Vagina (tissue), 2 donors: ENCODE measurements around the gene MED15. TPM values are rescaled to one million over a fixed set of nuclear protein-coding genes. Genes with fewer than 3 reads are reported as not detected.

Source experiments
- DNase-seq, 2 donors: peaks; one replicate each; pipeline ENCODE4 v3.0.0-alpha.2; 2017; ENCODE audit errors: extremely low spot score in 2 of 2
- H3K27ac ChIP-seq: fragments of 200-600 bp; sonication (generic); one replicate; pipeline ENCODE4 v1.5.1; 2019
- H3K27me3 ChIP-seq: fragments of 200-600 bp; sonication (generic); one replicate; pipeline ENCODE4 v1.5.1; 2019
- H3K36me3 ChIP-seq, 2 donors: fragments of 200-600 bp; sonication (generic); one replicate each; pipeline ENCODE4 v1.5.1; 2017 to 2019
- H3K4me1 ChIP-seq: fragments of 200-600 bp; sonication (generic); one replicate; pipeline ENCODE4 v1.5.1; 2019
- H3K4me3 ChIP-seq, 2 donors: fragments of 200-600 bp; sonication (generic); 1 replicate in 1 of 2; 2 replicates in 1 of 2; pipeline ENCODE4 v1.5.1; 2016 to 2019
- H3K9me3 ChIP-seq: fragments of 200-600 bp; sonication (generic); one replicate; pipeline ENCODE4 v1.5.1; 2019
- POLR2A ChIP-seq, 2 donors: fragments of 450-650 bp; IDR thresholded peaks; one replicate each; pipeline ENCODE4 v1.6.1; 2017; ENCODE audit warnings: antibody characterized with exemption in 2 of 2, mild to moderate bottlenecking in 2 of 2, moderate library complexity in 2 of 2
- POLR2AphosphoS5 ChIP-seq, 2 donors: sonication (generic); formaldehyde crosslinking; IDR thresholded peaks; one replicate each; pipeline ENCODE4 v1.9.0; 2017; ENCODE audit warnings: antibody characterized with exemption in 2 of 2, mild to moderate bottlenecking in 2 of 2, low read depth in 1 of 2; ENCODE audit not compliant: insufficient read depth in 1 of 2
- intact Hi-C: fragments of 100-400 bp; cut with DNase I; formaldehyde crosslinking; loops from one replicate; pipeline ENCODE4 v1.15.1; 2023
- total RNA-seq: library from RNA; depleted of rRNA; stranded (reverse); fragments of >200 nt; gene quantifications from one replicate; pipeline ENCODE4 v1.2.3, GENCODE V29; 2016
- TF ChIP-seq, protein P1 (sequence below), 3 experiments: fragments of 450-650 bp in 2 of 3; fragments of 200-600 bp in 1 of 3; sonication (generic) in 1 of 3; IDR thresholded peaks; one replicate each; pipeline ENCODE4 v1.5.1; 2017 to 2019; ENCODE audit warnings: antibody characterized with exemption in 3 of 3, mild to moderate bottlenecking in 2 of 3, moderate library complexity in 2 of 3

The MED15 gene
- total RNA-seq, 1 donor from 2014 or later = 72.2 TPM

GRCh38 chr22:20550851-20551744 is 43.7 kb downstream of the MED15 start:
- Histone ChIP-seq H3K4me1 (peaks cover 70% of the 10 kb centered on the region), H3K27ac (peak overlapping the region; percentile 92), H3K27me3 (no peaks in the 10 kb centered on the region), H3K4me3 (peak overlapping the region in 1 of 2 donors; percentile 9), H3K9me3 (no peaks in the 10 kb centered on the region), H3K36me3 (peaks cover 0 to 14% of the 10 kb centered on the region in 2 donors)
- no peak for DNase-seq
- TF ChIP-seq POLR2AphosphoS5 (IDR thresholded peaks at IDR 0.05; ENCODE audit: insufficient read depth in 1 of 2, low read depth in 1 of 2) = peak in 1 of 2 donors; percentile 50
- no peak for TF ChIP-seq POLR2A (IDR thresholded peaks at IDR 0.05)
- intact Hi-C loops = loop anchor here (5.0 kb wide), 1 partner anchor 44 kb away; the partner anchor contains the start of gene MED15

GRCh38 chr22:20551805-20552442 is 44.5 kb downstream of the MED15 start:
- H3K27me3 ChIP-seq = no peaks in the 10 kb centered on the region
- H3K27ac ChIP-seq = peak overlapping the region; percentile 92
- no peak for DNase-seq
- peaks cover 0 to 19% of the 10 kb centered on the region in 2 donors for H3K36me3 ChIP-seq
- H3K9me3 ChIP-seq = no peaks in the 10 kb centered on the region
- peak overlapping the region in 1 of 2 donors; percentile 21 for H3K4me3 ChIP-seq
- no peak for TF ChIP-seq POLR2A (IDR thresholded peaks at IDR 0.05)
- TF ChIP-seq, protein P1, sequence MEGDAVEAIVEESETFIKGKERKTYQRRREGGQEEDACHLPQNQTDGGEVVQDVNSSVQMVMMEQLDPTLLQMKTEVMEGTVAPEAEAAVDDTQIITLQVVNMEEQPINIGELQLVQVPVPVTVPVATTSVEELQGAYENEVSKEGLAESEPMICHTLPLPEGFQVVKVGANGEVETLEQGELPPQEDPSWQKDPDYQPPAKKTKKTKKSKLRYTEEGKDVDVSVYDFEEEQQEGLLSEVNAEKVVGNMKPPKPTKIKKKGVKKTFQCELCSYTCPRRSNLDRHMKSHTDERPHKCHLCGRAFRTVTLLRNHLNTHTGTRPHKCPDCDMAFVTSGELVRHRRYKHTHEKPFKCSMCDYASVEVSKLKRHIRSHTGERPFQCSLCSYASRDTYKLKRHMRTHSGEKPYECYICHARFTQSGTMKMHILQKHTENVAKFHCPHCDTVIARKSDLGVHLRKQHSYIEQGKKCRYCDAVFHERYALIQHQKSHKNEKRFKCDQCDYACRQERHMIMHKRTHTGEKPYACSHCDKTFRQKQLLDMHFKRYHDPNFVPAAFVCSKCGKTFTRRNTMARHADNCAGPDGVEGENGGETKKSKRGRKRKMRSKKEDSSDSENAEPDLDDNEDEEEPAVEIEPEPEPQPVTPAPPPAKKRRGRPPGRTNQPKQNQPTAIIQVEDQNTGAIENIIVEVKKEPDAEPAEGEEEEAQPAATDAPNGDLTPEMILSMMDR (IDR thresholded peaks at IDR 0.05) = no peak
- no peak for TF ChIP-seq POLR2AphosphoS5 (IDR thresholded peaks at IDR 0.05; ENCODE audit: insufficient read depth in 1 of 2, low read depth in 1 of 2)
- H3K4me1 ChIP-seq = peaks cover 75% of the 10 kb centered on the region
- intact Hi-C loops = loop anchor here (5.0 kb wide), 1 partner anchor 45 kb away; the partner anchor contains the start of gene MED15

GRCh38 chr22:20552443-20553401 is 45.3 kb downstream of the MED15 start:
- Histone ChIP-seq H3K36me3 (peaks cover 0 to 24% of the 10 kb centered on the region in 2 donors), H3K27me3 (no peaks in the 10 kb centered on the region), H3K27ac (peak overlapping the region; percentile 92), H3K4me3 (peak overlapping the region in 1 of 2 donors; percentile 21), H3K9me3 (no peaks in the 10 kb centered on the region), H3K4me1 (peaks cover 83% of the 10 kb centered on the region)
- intact Hi-C loops = loop anchor here (5.0 kb wide), 1 partner anchor 45 kb away; the partner anchor contains the start of gene MED15
- TF ChIP-seq POLR2A (IDR thresholded peaks at IDR 0.05) (no peak), POLR2AphosphoS5 (IDR thresholded peaks at IDR 0.05; ENCODE audit: insufficient read depth in 1 of 2, low read depth in 1 of 2) (peak; percentile 43 to 78)
- TF ChIP-seq, protein P1 (IDR thresholded peaks at IDR 0.05) = no peak
- no peak for DNase-seq

- H3K27ac ChIP-seq = peak overlapping the region; percentile 92
- no peak overlapping the region for H3K4me3 ChIP-seq
- no peak for TF ChIP-seq POLR2A (IDR thresholded peaks at IDR 0.05)
- TF ChIP-seq, protein P1 (IDR thresholded peaks at IDR 0.05) = no peak
- no peaks in the 10 kb centered on the region for H3K27me3 ChIP-seq
- no peaks in the 10 kb centered on the region for H3K9me3 ChIP-seq
- intact Hi-C loops = loop anchor here (5.0 kb wide), 1 partner anchor 47 kb away; the partner anchor contains the start of gene MED15
- DNase-seq = no peak
- H3K4me1 ChIP-seq = peaks cover 78% of the 10 kb centered on the region
- H3K36me3 ChIP-seq = peaks cover 0 to 36% of the 10 kb centered on the region in 2 donors
Measured at GRCh38 chr22:20553947-20554741, 46.7 kb downstream of the MED15 start.
